T-helper 1 cell treated with Interleukin-12 subunit alpha and Interleukin-12 subunit beta and Interleukin-4 antibody, amounts not matched to agents 30 μg/mL and 1 μg/mL, for 36 hours (primary cell): ENCODE results near the gene CAMTA1.

Experiments
- H3K27ac Mint-ChIP-seq: one replicate; pipeline ENCODE4 v1.8.0; 2021; ENCODE audit warnings: mild to moderate bottlenecking, mixed read lengths
- H3K27me3 Mint-ChIP-seq: one replicate; pipeline ENCODE4 v1.8.0; 2021; ENCODE audit warnings: low read depth, mixed read lengths
- H3K36me3 Mint-ChIP-seq: one replicate; pipeline ENCODE4 v1.8.0; 2021; ENCODE audit warnings: low read depth, mixed read lengths
- H3K4me1 Mint-ChIP-seq: one replicate; pipeline ENCODE4 v1.8.0; 2021; ENCODE audit warnings: low read depth, mixed read lengths
- H3K4me3 Mint-ChIP-seq: one replicate; pipeline ENCODE4 v1.8.0; 2021; ENCODE audit warnings: mild to moderate bottlenecking, moderate library complexity, mixed read lengths
- H3K9me3 Mint-ChIP-seq: one replicate; pipeline ENCODE4 v1.8.0; 2021; ENCODE audit warnings: mixed read lengths

CAMTA1 gene

DNA sequence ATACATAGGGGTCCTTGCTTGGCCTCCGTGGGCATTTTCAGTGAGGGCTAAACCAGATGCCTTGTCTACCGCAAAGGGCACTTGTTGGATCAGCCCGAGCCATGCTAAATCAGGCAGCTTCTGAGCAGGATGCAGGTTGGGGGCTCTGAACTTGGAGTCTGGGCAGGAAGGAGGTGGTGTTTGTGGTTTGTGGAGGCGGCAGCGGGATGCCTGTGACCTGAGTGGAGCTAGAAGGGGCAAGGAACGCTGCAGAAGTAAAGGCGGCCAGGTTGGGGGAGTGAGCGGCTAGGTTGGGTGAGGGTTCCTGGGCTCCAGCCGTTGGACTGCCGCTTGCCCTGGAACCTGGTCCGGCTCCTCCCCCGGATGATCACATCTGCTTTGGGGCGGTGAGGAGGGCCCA lies 183.9 kb downstream of the CAMTA1 start:
- Mint-ChIP-seq H3K4me3 (no peak overlapping the region), H3K27ac (no peak overlapping the region), H3K36me3 (no peaks in the 10 kb centered on the region), H3K9me3 (no peaks in the 10 kb centered on the region), H3K4me1 (peaks cover 15% of the 10 kb centered on the region), H3K27me3 (peaks cover 29% of the 10 kb centered on the region)

DNA sequence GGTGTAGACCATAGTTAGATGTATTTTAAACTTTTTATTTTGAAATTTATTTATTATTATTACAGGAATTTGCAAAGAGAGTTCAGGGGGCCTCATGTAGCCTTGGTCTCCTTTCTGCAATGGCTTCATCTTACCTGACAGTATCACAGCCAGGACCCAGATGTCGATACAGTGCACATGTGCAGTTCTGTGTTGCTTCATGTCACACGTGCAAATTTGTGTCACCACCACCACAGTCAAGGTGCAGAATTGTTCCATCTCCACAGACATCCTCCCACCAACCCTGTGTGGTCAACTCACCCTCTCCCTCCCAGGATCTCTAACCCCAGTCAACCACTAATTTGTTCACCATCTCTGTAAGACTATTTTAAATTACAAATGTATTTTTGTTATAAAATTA lies 184.5 kb downstream of the CAMTA1 start:
- Mint-ChIP-seq H3K27ac (no peak overlapping the region), H3K36me3 (no peaks in the 10 kb centered on the region), H3K9me3 (no peaks in the 10 kb centered on the region), H3K4me3 (no peak overlapping the region), H3K4me1 (peaks cover 15% of the 10 kb centered on the region), H3K27me3 (peaks cover 24% of the 10 kb centered on the region)

DNA sequence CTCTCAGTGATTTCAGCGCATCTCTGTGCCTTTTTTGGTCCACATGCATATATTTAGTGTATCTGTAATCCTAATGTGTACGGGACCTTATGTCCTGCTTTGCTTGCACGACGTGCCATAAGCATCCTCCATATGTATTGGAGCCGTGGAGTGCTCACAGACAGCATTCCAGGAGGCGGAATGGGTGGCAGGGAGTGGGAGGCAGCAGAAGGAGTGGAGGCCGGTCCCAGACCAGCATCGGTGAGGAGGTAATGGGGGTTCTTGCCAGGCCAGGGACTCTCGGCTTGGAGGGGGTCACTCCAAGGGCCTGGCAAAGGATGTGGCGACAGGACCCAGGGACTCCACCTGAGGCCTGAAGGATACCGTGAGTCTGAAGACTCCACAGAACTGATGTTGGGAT lies 185.0 kb downstream of the CAMTA1 start:
- H3K27ac Mint-ChIP-seq = no peak overlapping the region
- H3K4me3 Mint-ChIP-seq = no peak overlapping the region
- H3K4me1 Mint-ChIP-seq = peaks cover 15% of the 10 kb centered on the region
- H3K27me3 Mint-ChIP-seq = peaks cover 20% of the 10 kb centered on the region
- no peaks in the 10 kb centered on the region for H3K36me3 Mint-ChIP-seq
- no peaks in the 10 kb centered on the region for H3K9me3 Mint-ChIP-seq

DNA sequence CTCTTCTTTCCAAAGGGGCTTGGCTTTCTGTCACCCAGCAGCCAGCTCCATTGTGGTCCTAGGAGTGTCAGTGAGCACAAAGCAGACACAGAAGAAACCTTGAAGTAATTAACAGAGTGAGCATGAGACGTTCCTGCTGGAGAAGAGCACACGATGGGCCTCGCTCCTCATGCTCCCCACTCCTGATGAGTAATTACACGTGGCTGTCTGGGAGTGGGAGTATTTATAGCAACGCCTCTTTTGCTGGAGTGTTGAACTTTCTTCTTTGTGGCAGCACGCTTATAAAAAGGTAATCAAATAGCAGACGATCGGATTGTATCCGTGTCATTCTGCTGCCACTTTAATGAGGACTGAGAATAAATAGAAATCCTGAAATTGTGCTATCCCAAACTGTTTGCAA lies 185.8 kb downstream of the CAMTA1 start:
- no peak overlapping the region for H3K27ac Mint-ChIP-seq
- peaks cover 19% of the 10 kb centered on the region for H3K27me3 Mint-ChIP-seq
- peaks cover 15% of the 10 kb centered on the region for H3K4me1 Mint-ChIP-seq
- H3K36me3 Mint-ChIP-seq = no peaks in the 10 kb centered on the region
- H3K4me3 Mint-ChIP-seq = no peak overlapping the region
- no peaks in the 10 kb centered on the region for H3K9me3 Mint-ChIP-seq

DNA sequence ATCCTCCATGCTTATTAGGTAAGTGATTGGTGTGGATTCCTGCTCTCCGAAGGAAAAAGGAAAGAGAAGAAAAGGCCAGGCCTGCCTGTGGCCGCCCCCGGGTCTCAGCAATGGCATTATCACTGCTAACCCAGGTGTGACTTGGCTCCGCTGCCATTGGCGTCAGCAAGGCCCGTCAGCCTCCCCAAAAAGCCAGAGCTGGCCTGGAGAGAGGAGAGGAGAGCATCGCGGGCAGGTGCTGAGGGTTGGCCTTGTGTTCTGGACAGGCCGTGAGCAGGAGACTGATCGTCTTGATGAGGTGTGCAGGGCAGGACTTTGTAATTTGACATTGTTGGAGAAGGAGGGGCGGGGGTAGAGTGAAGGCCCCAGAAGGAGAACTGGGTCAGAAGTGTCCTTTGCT lies 186.4 kb downstream of the CAMTA1 start:
- no peak overlapping the region for H3K4me3 Mint-ChIP-seq
- H3K27ac Mint-ChIP-seq = no peak overlapping the region
- H3K36me3 Mint-ChIP-seq = no peaks in the 10 kb centered on the region
- peaks cover 19% of the 10 kb centered on the region for H3K27me3 Mint-ChIP-seq
- peaks cover 15% of the 10 kb centered on the region for H3K4me1 Mint-ChIP-seq
- H3K9me3 Mint-ChIP-seq = no peaks in the 10 kb centered on the region

DNA sequence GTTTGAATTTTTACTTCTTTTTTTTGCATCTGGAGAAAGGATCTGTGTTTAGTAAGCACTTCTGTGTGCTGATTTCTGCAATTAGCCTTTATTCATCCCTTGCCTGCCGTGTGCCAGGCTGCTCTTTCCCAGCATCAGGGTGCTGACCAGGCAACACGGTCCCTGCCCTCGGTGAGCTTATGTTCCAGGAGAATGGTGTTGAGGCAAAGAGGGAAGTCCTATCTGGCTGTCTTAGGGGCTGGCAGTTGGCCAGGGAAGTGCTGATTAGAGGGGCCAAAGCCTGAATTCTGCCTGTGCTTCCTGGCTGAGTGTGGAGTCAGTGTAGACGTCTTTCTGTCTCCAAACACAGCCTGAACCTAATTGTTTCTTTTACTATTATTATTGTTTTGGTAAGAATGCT lies 187.1 kb downstream of the CAMTA1 start:
- H3K9me3 Mint-ChIP-seq = no peaks in the 10 kb centered on the region
- H3K27me3 Mint-ChIP-seq = peaks cover 19% of the 10 kb centered on the region
- H3K4me3 Mint-ChIP-seq = no peak overlapping the region
- H3K4me1 Mint-ChIP-seq = peaks cover 14% of the 10 kb centered on the region
- no peak overlapping the region for H3K27ac Mint-ChIP-seq
- no peaks in the 10 kb centered on the region for H3K36me3 Mint-ChIP-seq

DNA sequence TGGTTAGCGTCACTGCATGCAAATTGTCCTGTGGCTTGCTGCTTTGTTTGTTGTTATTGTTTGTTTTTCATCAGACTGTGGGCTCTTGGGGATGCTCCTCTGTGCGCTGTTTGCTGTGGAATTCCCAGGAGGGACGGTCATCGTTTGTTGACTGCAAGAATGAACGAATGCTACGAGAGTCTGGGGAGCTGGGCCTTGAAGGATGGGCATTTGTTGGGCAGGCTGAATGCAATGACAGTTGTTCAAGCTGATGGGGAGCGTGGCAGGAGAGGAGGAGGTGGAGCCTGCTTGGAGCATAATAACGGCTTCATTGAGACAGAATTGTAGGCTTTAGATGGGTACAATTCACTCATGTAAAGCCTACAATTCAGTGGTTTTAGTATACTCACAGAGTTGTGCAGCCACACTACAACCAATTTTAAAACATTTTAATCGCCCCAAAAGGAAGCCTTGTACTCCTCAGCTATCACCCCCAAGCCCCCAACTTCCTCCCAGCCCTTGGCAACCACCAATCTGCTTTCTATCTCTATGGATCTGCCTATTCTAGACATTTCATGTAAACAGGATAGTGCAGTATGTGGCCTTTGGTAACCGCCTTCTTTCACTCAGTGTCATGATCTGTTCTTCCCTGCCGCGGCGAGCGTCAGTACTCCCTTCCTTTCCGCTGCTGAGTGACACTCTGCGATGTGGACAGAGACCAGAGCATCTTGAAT lies 190.2 kb downstream of the CAMTA1 start:
- Mint-ChIP-seq H3K4me1 (no peaks in the 10 kb centered on the region), H3K36me3 (no peaks in the 10 kb centered on the region), H3K4me3 (no peak overlapping the region), H3K27ac (no peak overlapping the region), H3K27me3 (no peaks in the 10 kb centered on the region), H3K9me3 (no peaks in the 10 kb centered on the region)

DNA sequence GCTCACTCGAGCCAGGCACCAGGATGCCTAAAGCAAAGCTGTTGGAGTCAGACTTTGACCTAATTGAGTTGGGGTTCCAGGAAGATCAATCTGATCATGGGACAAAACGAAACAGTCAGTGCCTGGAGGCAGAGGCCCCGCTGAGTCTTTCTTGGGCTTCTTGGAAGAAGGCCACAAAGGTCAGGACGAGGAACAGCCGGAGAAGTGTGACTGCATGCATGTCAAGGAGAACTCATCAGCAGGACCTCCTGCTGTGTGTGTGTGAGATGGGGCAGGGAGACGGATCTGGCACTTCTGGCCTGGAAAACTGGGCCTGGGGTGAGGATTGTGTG lies 190.8 kb downstream of the CAMTA1 start:
- Mint-ChIP-seq H3K4me3 (no peak overlapping the region), H3K27me3 (no peaks in the 10 kb centered on the region), H3K27ac (no peak overlapping the region), H3K4me1 (no peaks in the 10 kb centered on the region), H3K36me3 (no peaks in the 10 kb centered on the region), H3K9me3 (no peaks in the 10 kb centered on the region)

DNA sequence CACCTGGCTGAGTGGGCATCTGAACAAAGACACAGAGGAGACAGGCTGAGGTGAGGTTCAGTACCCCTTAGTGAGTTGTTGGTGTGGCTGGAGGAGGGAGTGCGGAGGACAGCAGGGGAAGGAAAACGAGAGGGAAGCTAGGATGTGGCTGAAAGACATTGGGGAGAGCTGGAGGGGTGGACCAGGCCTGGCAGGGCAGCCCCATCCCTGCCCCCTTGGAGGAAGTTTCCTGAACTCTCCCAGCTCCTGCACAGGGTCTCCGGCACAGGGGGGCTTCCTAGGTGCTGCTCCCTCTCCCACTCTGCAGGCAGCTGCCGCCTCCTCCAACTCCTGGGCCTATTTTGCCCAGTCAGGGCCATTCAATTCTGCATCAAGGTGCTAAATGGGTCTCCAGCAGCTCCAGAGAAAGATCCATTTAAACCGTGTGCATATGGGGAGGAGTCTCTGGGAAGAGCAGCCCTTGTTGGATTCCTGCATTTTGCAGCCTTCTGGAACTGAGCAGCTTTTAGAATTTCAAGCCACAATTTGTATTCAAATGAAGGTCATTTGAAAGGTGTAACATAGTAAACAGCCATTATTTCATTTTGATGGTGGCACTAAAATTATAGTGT lies 193.9 kb downstream of the CAMTA1 start:
- Mint-ChIP-seq H3K27me3 (no peaks in the 10 kb centered on the region), H3K4me3 (no peak overlapping the region), H3K9me3 (no peaks in the 10 kb centered on the region), H3K27ac (no peak overlapping the region), H3K36me3 (no peaks in the 10 kb centered on the region), H3K4me1 (no peaks in the 10 kb centered on the region)

DNA sequence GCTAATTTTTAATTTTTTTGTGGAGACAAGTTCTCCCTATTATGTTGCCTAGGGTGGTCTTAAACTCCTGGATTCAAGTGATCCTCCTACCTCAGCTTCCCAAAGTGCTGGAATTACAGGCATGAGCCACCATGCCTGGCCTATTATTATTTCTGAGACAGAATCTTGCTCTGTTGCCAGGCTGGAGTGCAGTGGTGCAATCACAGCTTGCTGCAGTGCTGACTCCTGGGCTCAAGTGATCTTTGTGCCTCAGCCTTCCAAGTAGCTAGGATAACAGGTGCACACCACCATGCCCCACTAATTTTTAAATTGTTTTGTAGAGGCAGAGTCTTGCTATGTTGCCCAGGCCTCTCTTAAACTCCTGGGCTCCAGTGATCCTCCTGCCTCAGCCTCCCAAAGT lies 196.3 kb downstream of the CAMTA1 start:
- Mint-ChIP-seq H3K27ac (no peak overlapping the region), H3K27me3 (no peaks in the 10 kb centered on the region), H3K36me3 (no peaks in the 10 kb centered on the region), H3K4me1 (no peaks in the 10 kb centered on the region), H3K9me3 (no peaks in the 10 kb centered on the region), H3K4me3 (no peak overlapping the region)

DNA sequence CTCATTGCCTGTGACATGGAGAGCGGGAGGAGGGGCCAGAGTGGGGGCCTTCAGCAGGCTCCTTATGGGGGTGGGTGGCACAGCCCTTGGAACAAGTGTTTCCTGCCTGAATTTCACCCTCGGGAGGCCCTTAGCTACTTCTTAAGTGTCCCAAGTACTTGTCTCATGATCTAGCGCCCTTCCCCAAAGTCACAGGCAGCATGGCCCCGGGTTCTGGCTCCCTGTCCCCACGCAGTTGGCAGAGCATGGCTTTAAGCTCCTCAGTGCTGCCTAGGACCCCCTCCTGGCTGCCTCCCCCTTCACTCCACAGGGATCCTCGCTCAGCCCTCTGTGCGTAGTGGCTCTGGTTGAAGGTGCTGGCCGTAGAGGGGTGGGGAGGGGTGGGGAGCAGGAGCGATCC lies 197.2 kb downstream of the CAMTA1 start:
- Mint-ChIP-seq H3K9me3 (no peaks in the 10 kb centered on the region), H3K4me3 (no peak overlapping the region), H3K27ac (no peak overlapping the region), H3K36me3 (no peaks in the 10 kb centered on the region), H3K4me1 (no peaks in the 10 kb centered on the region), H3K27me3 (no peaks in the 10 kb centered on the region)

DNA sequence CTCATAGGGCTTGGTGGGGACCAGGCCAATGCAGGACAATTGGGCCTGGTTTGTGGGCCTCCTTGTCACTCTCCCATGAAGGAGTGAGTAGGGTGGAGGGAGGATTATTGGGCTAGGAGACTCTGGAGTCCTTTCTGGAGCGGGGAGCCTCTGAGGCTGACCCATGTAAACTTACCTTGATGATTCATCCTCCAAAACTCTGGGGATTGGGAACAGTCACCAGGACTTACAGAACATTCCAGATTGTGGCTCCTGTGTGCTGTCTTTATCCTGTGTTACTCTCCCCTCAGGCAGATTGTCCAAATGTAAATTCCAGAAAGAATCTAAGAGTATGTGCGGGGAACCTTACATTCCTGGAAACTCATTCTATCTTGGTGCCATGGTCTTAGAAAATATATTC lies 197.6 kb downstream of the CAMTA1 start:
- Mint-ChIP-seq H3K36me3 (no peaks in the 10 kb centered on the region), H3K9me3 (no peaks in the 10 kb centered on the region), H3K27ac (no peak overlapping the region), H3K27me3 (no peaks in the 10 kb centered on the region), H3K4me1 (no peaks in the 10 kb centered on the region), H3K4me3 (no peak overlapping the region)

DNA sequence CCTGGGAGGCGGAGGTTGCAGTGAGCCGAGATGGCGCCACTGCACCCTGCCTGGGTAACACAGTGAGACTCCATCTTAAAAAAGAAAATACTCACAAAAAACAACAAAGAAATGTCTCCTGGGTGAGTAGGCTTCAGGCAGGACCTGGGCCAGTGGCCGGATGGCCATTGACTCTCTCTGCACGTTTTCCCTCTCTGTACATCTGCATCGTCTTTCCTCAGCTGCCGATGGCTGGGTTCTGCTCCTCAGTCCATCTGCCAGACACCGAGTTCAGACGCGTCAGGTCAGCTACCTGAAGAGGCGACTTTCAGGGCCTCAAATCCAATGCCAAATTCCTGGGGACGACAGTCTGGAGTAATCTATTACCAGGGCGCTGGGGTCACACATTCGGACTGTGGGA lies 199.3 kb downstream of the CAMTA1 start:
- Mint-ChIP-seq H3K4me1 (no peaks in the 10 kb centered on the region), H3K4me3 (no peak overlapping the region), H3K36me3 (no peaks in the 10 kb centered on the region), H3K9me3 (no peaks in the 10 kb centered on the region), H3K27ac (no peak overlapping the region), H3K27me3 (peaks cover 1% of the 10 kb centered on the region)

DNA sequence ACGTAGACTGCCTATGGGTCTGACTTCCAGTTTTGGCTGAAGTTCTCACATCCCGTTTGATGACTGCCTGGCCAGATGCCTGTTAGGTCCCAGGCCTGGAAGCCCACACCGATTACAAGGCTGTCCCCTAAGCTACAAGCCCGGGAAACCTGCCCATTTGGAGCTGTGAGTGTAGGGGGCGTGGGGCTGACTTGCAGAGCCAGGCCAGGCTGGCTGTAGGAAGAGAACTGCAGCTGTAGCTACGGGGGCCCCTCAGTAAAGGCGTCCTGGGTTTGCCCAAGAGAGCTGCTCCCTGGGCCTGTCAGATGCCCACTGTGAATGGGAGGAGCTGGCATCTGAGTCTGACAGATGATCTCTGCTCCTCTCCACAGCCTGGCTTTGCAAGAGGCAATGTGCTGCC lies 199.7 kb downstream of the CAMTA1 start:
- no peaks in the 10 kb centered on the region for H3K9me3 Mint-ChIP-seq
- H3K27me3 Mint-ChIP-seq = peaks cover 6% of the 10 kb centered on the region
- no peaks in the 10 kb centered on the region for H3K36me3 Mint-ChIP-seq
- no peak overlapping the region for H3K4me3 Mint-ChIP-seq
- H3K4me1 Mint-ChIP-seq = no peaks in the 10 kb centered on the region
- no peak overlapping the region for H3K27ac Mint-ChIP-seq

DNA sequence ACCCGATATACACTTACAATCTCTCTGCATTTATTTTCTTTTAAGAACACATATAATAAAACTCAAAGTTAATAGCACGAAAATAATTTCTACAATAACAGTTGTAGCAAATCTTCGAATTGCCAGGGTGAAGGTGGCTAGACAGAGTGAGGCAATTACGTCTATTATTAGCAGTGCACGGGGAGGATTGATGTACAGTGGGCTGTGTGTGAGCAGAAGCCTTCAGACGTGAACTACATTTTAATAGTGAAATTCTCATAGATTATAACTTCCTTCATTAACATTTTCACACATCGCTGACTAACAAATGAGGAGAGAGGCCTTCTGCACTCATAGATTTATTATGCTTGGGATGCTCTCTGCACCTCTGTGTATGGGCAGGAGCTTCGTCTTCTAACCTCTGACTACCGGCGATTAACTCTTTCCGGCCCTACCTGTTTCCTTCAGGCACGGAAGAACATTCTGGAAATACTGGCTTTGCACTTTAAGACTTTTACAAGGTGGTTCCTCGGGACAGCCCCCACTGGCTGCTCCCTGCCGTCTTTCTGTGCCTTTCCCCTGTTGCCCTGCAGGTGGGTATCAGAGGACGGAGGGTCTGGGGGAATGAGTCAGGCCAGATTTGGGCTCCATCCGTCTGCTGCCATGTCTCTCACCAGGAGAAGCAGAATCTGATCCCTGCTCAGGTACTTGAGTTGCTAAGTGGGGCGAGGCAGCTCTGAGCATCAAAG lies 200.5 kb downstream of the CAMTA1 start:
- no peaks in the 10 kb centered on the region for H3K4me1 Mint-ChIP-seq
- H3K36me3 Mint-ChIP-seq = no peaks in the 10 kb centered on the region
- H3K27ac Mint-ChIP-seq = no peak overlapping the region
- H3K9me3 Mint-ChIP-seq = no peaks in the 10 kb centered on the region
- peaks cover 6% of the 10 kb centered on the region for H3K27me3 Mint-ChIP-seq
- no peak overlapping the region for H3K4me3 Mint-ChIP-seq
